ENCODE results near the gene FSD1L.
A peak's percentile ranks its signal among the peaks of the same experiment; 100 is the strongest.

The FSD1L gene

GRCh38 chr9:105435453-105435852 is 12.4 kb upstream of the FSD1L start:
- Histone ChIP-seq H3K4me1 (ENCODE audit: control insufficient read depth in 2 of 2, insufficient read depth in 2 of 2, low read length in 2 of 2) (peaks cover 0 to 19% of the 10 kb centered on the region in 2 donors), H3K27me3 (ENCODE audit: control insufficient read depth in 2 of 2, insufficient read depth in 2 of 2, low read length in 2 of 2) (no peaks in the 10 kb centered on the region), H3K36me3 (ENCODE audit: control insufficient read depth in 2 of 2, insufficient read depth in 2 of 2, low read length in 2 of 2) (no peaks in the 10 kb centered on the region), H3K9me3 (ENCODE audit: control insufficient read depth in 2 of 2, low read length in 2 of 2) (no peaks in the 10 kb centered on the region), H3K9ac (ENCODE audit: low read depth in 1 of 2, low read length in 2 of 2) (no peak overlapping the region), H3K4me3 (ENCODE audit: low read length in 2 of 2) (no peak overlapping the region), H3K27ac (ENCODE audit: low read depth in 2 of 2, low read length in 2 of 2) (no peak overlapping the region)

DNA sequence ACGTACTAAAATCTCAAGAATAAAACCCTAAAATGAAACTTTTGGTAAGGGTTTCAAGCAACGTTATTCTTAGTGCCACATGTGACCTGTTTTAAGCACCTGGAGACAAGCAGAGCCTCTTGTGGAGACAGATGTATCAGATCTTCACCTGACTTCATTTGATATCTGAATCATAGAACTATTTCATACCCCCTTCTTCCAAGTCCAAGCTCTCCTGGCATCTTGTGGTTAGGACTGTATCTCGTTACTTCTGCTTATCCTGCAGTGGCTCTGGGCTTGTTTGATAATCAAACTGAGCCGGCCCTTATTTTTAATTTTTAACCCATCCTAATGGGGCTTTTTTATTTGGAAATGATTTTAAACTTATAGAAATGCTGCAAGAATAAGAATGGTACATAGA is 11.1 kb upstream of the FSD1L start:
- H3K27ac ChIP-seq (ENCODE audit: low read depth in 2 of 2, low read length in 2 of 2), result no peak overlapping the region
- H3K4me1 ChIP-seq (ENCODE audit: control insufficient read depth in 2 of 2, insufficient read depth in 2 of 2, low read length in 2 of 2), result peaks cover 0 to 9% of the 10 kb centered on the region in 2 donors
- H3K36me3 ChIP-seq (ENCODE audit: control insufficient read depth in 2 of 2, insufficient read depth in 2 of 2, low read length in 2 of 2), result no peaks in the 10 kb centered on the region
- no peak overlapping the region for H3K9ac ChIP-seq (ENCODE audit: low read depth in 1 of 2, low read length in 2 of 2)
- H3K27me3 ChIP-seq (ENCODE audit: control insufficient read depth in 2 of 2, insufficient read depth in 2 of 2, low read length in 2 of 2), result no peaks in the 10 kb centered on the region
- no peak overlapping the region for H3K4me3 ChIP-seq (ENCODE audit: low read length in 2 of 2)
- H3K9me3 ChIP-seq (ENCODE audit: control insufficient read depth in 2 of 2, low read length in 2 of 2), result no peaks in the 10 kb centered on the region

- no peaks in the 10 kb centered on the region for H3K36me3 ChIP-seq (ENCODE audit: control insufficient read depth in 2 of 2, insufficient read depth in 2 of 2, low read length in 2 of 2)
- H3K27me3 ChIP-seq (ENCODE audit: control insufficient read depth in 2 of 2, insufficient read depth in 2 of 2, low read length in 2 of 2), result no peaks in the 10 kb centered on the region
- no peaks in the 10 kb centered on the region for H3K9me3 ChIP-seq (ENCODE audit: control insufficient read depth in 2 of 2, low read length in 2 of 2)
- no peak overlapping the region for H3K27ac ChIP-seq (ENCODE audit: low read depth in 2 of 2, low read length in 2 of 2)
- H3K9ac ChIP-seq (ENCODE audit: low read depth in 1 of 2, low read length in 2 of 2), result no peak overlapping the region
- peaks cover 0 to 7% of the 10 kb centered on the region in 2 donors for H3K4me1 ChIP-seq (ENCODE audit: control insufficient read depth in 2 of 2, insufficient read depth in 2 of 2, low read length in 2 of 2)
- H3K4me3 ChIP-seq (ENCODE audit: low read length in 2 of 2), result no peak overlapping the region
Measured at GRCh38 chr9:105437704-105438103, 10.1 kb upstream of the FSD1L start.

DNA sequence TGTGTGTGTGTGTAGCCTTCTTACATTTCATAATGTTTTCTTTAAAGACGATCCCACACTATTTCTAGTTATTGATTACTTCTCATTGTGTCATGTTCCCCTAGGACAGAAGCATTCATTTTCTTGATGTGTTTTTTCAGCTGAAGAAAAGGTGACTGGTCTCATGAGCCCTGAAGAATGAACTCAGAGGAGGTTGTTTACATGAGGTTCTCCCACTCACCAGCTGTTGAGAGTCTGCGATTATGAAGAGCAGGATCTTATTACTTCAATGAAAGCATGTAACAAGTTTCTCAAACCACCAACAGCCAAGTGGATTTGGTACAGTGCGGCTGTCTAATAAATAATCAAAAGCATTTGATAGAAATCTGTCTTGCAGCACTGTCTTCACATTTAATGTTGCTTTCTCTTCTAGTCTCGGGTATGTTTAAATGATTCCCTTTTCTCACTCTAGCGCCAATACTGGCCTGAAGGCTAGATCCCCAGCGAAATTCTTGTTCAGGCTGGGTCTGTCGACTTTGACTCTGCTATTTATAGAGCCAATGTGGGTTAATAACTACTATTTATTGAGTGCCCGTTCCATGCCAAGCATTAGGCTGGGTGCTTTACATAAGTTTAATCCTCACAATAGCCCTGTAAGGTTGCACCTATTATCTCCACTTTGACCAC is 9.6 kb upstream of the FSD1L start:
- Histone ChIP-seq H3K9ac (ENCODE audit: low read depth in 1 of 2, low read length in 2 of 2) (no peak overlapping the region), H3K4me1 (ENCODE audit: control insufficient read depth in 2 of 2, insufficient read depth in 2 of 2, low read length in 2 of 2) (peaks cover 0 to 3% of the 10 kb centered on the region in 2 donors), H3K9me3 (ENCODE audit: control insufficient read depth in 2 of 2, low read length in 2 of 2) (no peaks in the 10 kb centered on the region), H3K27ac (ENCODE audit: low read depth in 2 of 2, low read length in 2 of 2) (no peak overlapping the region), H3K36me3 (ENCODE audit: control insufficient read depth in 2 of 2, insufficient read depth in 2 of 2, low read length in 2 of 2) (no peaks in the 10 kb centered on the region), H3K27me3 (ENCODE audit: control insufficient read depth in 2 of 2, insufficient read depth in 2 of 2, low read length in 2 of 2) (no peaks in the 10 kb centered on the region), H3K4me3 (ENCODE audit: low read length in 2 of 2) (no peak overlapping the region)

GRCh38 chr9:105439428-105439827 is 8.4 kb upstream of the FSD1L start:
- no peaks in the 10 kb centered on the region for H3K9me3 ChIP-seq (ENCODE audit: control insufficient read depth in 2 of 2, low read length in 2 of 2)
- no peaks in the 10 kb centered on the region for H3K27me3 ChIP-seq (ENCODE audit: control insufficient read depth in 2 of 2, insufficient read depth in 2 of 2, low read length in 2 of 2)
- H3K27ac ChIP-seq (ENCODE audit: low read depth in 2 of 2, low read length in 2 of 2), result no peak overlapping the region
- H3K4me3 ChIP-seq (ENCODE audit: low read length in 2 of 2), result no peak overlapping the region
- H3K4me1 ChIP-seq (ENCODE audit: control insufficient read depth in 2 of 2, insufficient read depth in 2 of 2, low read length in 2 of 2), result peaks cover 0 to 3% of the 10 kb centered on the region in 2 donors
- no peaks in the 10 kb centered on the region for H3K36me3 ChIP-seq (ENCODE audit: control insufficient read depth in 2 of 2, insufficient read depth in 2 of 2, low read length in 2 of 2)
- H3K9ac ChIP-seq (ENCODE audit: low read depth in 1 of 2, low read length in 2 of 2), result no peak overlapping the region

DNA sequence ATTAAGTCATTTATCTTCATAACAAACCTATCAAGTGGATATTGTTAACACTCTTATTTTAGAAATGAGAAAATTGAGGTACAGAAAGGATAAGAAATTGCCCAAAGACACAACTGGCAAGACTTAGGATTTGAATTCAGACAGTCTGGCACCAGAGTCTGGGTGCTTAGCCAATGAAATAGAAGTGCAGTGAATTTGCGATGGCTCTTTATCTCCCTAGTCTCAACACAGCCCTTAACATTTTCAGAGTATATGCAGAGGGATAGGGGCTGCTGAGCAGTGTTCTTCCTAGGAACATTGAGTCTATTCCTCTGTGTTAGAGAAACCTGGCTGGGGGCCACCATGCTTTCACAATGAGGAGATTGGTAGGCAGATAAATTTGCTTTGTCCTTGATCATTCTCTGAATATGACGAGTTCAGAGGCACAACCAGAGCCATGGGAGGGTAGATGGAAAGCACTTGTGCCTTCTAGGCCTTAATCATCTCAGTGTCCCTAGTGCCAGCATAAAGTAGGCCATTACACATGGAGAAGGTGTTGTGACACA is 6.1 kb upstream of the FSD1L start:
- Histone ChIP-seq H3K9me3 (ENCODE audit: control insufficient read depth in 2 of 2, low read length in 2 of 2) (no peaks in the 10 kb centered on the region), H3K4me3 (ENCODE audit: low read length in 2 of 2) (no peak overlapping the region), H3K27ac (ENCODE audit: low read depth in 2 of 2, low read length in 2 of 2) (no peak overlapping the region), H3K36me3 (ENCODE audit: control insufficient read depth in 2 of 2, insufficient read depth in 2 of 2, low read length in 2 of 2) (no peaks in the 10 kb centered on the region), H3K4me1 (ENCODE audit: control insufficient read depth in 2 of 2, insufficient read depth in 2 of 2, low read length in 2 of 2) (peaks cover 0 to 6% of the 10 kb centered on the region in 2 donors), H3K9ac (ENCODE audit: low read depth in 1 of 2, low read length in 2 of 2) (no peak overlapping the region), H3K27me3 (ENCODE audit: control insufficient read depth in 2 of 2, insufficient read depth in 2 of 2, low read length in 2 of 2) (no peaks in the 10 kb centered on the region)

- Histone ChIP-seq H3K4me1 (ENCODE audit: control insufficient read depth in 2 of 2, insufficient read depth in 2 of 2, low read length in 2 of 2) (peaks cover 4 to 11% of the 10 kb centered on the region in 2 donors), H3K9me3 (ENCODE audit: control insufficient read depth in 2 of 2, low read length in 2 of 2) (no peaks in the 10 kb centered on the region), H3K4me3 (ENCODE audit: low read length in 2 of 2) (no peak overlapping the region), H3K9ac (ENCODE audit: low read depth in 1 of 2, low read length in 2 of 2) (no peak overlapping the region), H3K36me3 (ENCODE audit: control insufficient read depth in 2 of 2, insufficient read depth in 2 of 2, low read length in 2 of 2) (no peaks in the 10 kb centered on the region), H3K27me3 (ENCODE audit: control insufficient read depth in 2 of 2, insufficient read depth in 2 of 2, low read length in 2 of 2) (no peaks in the 10 kb centered on the region), H3K27ac (ENCODE audit: low read depth in 2 of 2, low read length in 2 of 2) (no peak overlapping the region)
Measured at GRCh38 chr9:105443121-105443520, 4.7 kb upstream of the FSD1L start.

GRCh38 chr9:105444130-105444529 is 3.7 kb upstream of the FSD1L start:
- Histone ChIP-seq H3K27me3 (ENCODE audit: control insufficient read depth in 2 of 2, insufficient read depth in 2 of 2, low read length in 2 of 2) (no peaks in the 10 kb centered on the region), H3K27ac (ENCODE audit: low read depth in 2 of 2, low read length in 2 of 2) (no peak overlapping the region), H3K9ac (ENCODE audit: low read depth in 1 of 2, low read length in 2 of 2) (no peak overlapping the region)

DNA sequence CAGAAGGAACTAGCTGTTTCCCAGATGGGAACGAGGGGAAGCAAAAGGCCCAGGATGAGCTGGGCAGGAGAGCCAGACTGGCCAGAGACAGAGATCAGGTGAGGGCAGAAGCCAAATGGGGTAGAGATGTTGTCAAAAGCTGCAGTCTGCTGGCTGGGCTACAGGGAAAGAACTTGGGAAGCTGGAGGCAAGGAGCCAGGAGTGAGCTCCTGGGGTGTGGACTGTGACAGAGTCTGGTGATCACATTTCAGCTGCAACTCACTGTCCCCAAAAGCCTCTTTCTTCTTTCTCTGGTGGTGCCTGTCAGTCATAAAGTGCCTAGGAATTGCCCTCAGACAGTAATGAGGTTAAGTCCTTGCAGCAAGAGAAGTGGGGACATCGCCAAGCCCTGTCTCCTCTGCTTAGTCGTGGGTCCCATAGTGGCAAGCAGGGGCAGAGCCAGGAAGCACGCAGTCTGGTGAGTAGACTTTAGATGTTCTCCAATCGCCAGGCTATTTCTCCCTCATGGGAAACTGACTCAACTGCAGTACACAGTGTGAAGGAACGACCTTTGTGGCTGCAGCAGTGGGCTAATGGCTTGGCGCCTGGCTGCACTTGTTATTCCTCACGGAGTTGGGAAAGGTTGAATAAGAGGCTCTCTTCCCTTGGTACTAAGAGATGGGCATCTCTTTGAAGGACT is 2.5 kb upstream of the FSD1L start:
- Histone ChIP-seq H3K36me3 (ENCODE audit: control insufficient read depth in 2 of 2, insufficient read depth in 2 of 2, low read length in 2 of 2) (no peaks in the 10 kb centered on the region), H3K27me3 (ENCODE audit: control insufficient read depth in 2 of 2, insufficient read depth in 2 of 2, low read length in 2 of 2) (no peaks in the 10 kb centered on the region), H3K9me3 (ENCODE audit: control insufficient read depth in 2 of 2, low read length in 2 of 2) (no peaks in the 10 kb centered on the region), H3K9ac (ENCODE audit: low read depth in 1 of 2, low read length in 2 of 2) (no peak overlapping the region), H3K4me3 (ENCODE audit: low read length in 2 of 2) (no peak overlapping the region), H3K27ac (ENCODE audit: low read depth in 2 of 2, low read length in 2 of 2) (no peak overlapping the region), H3K4me1 (ENCODE audit: control insufficient read depth in 2 of 2, insufficient read depth in 2 of 2, low read length in 2 of 2) (peaks cover 4 to 16% of the 10 kb centered on the region in 2 donors)

More at GRCh38 chr9:105444130-105444529, 3.7 kb upstream of the FSD1L start:
- no peak overlapping the region for H3K4me3 ChIP-seq (ENCODE audit: low read length in 2 of 2)
- H3K36me3 ChIP-seq (ENCODE audit: control insufficient read depth in 2 of 2, insufficient read depth in 2 of 2, low read length in 2 of 2), result no peaks in the 10 kb centered on the region
- H3K9me3 ChIP-seq (ENCODE audit: control insufficient read depth in 2 of 2, low read length in 2 of 2), result no peaks in the 10 kb centered on the region
- H3K4me1 ChIP-seq (ENCODE audit: control insufficient read depth in 2 of 2, insufficient read depth in 2 of 2, low read length in 2 of 2), result peaks cover 4 to 13% of the 10 kb centered on the region in 2 donors

- Histone ChIP-seq H3K36me3 (ENCODE audit: control insufficient read depth in 2 of 2, insufficient read depth in 2 of 2, low read length in 2 of 2) (no peaks in the 10 kb centered on the region), H3K4me1 (ENCODE audit: control insufficient read depth in 2 of 2, insufficient read depth in 2 of 2, low read length in 2 of 2) (peaks cover 4 to 18% of the 10 kb centered on the region in 2 donors), H3K27me3 (ENCODE audit: control insufficient read depth in 2 of 2, insufficient read depth in 2 of 2, low read length in 2 of 2) (no peaks in the 10 kb centered on the region), H3K9me3 (ENCODE audit: control insufficient read depth in 2 of 2, low read length in 2 of 2) (no peaks in the 10 kb centered on the region), H3K9ac (ENCODE audit: low read depth in 1 of 2, low read length in 2 of 2) (peak overlapping the region; percentile 52 to 62), H3K4me3 (ENCODE audit: low read length in 2 of 2) (peak overlapping the region; percentile 81 to 84), H3K27ac (ENCODE audit: low read depth in 2 of 2, low read length in 2 of 2) (peak overlapping the region; percentile 51 to 64)
Measured at GRCh38 chr9:105447386-105447813, 434 bp upstream of the FSD1L start.

Data from mucosa of rectum (tissue), 2 donors.